ENCODE data around the gene PKDCC.

The PKDCC gene

DNA sequence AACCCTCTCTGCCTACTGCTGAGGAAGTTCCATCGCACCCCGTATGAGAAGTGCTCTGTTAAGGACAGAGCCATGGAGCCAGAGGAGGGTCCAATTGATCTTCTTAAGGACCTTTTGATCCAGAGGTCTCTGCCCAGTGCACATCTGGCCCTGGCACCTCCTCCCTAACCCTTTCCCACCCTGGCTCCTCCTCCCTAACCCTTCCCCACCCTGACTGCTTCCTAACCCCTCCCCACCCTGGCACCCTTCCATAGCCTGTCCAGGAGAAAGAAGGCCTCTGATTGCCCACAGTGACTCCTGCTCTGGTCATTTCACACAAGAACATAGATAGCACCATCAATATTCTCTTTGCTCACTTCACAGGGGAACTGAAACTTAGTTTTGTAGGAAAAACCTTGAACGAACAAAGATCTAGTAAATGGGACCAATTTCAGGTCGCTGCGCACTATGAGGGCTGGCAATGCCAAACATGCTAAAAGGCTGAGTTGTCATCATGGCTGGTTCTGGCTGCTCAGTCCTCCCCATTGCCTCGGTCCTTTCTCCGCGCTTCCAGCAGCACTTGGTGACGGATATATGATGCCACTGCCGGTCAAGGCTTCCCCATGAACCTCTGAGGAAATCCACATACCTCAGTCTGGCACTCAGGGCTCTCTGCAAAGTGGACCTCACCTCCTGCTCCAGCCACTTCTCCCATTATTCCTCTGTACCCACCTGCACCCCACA, 49.2 kb downstream of the PKDCC start:
- Histone ChIP-seq H3K27ac (ENCODE audit: low read length) (no peak overlapping the region), H3K27me3 (ENCODE audit: control insufficient read depth, insufficient read depth, low read length) (no peaks in the 10 kb centered on the region), H3K36me3 (ENCODE audit: control insufficient read depth, low read depth, low read length) (no peaks in the 10 kb centered on the region), H3K9me3 (ENCODE audit: control insufficient read depth, low read depth, low read length) (no peaks in the 10 kb centered on the region), H3K4me1 (ENCODE audit: control insufficient read depth, low read depth, low read length) (peaks cover 14% of the 10 kb centered on the region), H3K4me3 (ENCODE audit: low read length) (no peak overlapping the region), H3K9ac (ENCODE audit: low read length) (no peak overlapping the region)

DNA sequence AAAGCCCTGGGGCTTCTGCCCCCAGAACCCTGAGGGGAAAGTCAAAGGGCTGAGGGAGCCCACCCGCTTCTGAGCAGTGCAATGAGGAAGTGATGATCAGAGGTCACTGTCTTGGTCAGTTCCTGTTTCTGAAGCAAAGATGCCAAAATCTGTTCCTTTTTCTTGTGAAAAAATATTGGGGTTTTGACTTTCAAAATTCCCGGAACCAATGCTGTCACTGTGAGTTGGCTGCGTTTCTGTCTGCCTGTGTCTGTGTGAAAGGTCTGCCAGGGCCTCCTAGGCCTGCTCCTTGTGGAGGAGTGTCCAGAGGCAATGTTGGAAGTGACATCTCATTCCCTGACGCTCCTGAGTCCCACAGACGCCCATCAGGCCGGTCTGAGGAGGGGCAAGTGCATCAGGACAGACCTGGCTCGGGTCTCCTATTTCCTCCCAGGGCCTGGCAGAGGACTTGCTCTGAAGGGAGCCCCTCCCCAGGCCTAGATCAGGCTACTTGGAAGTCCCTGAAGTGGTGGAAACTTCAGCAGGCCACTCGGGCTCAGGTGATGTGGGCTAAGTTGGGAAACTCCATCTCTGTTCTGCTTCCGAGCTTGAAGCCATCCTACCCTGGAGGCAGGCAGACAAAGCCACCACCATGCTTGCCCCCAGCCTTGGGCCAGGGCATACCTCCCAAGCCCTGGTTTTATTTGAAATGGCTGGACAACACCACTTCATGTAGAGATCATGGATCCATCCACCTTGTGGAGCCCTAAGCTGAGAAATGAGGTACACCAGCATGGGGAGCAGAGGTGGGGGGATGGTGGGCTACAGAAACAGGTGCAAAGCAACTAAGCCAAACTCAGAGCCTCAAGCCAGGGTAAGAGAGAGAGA, 51.0 kb downstream of the PKDCC start:
- H3K4me3 ChIP-seq (ENCODE audit: low read length) = no peak overlapping the region
- no peaks in the 10 kb centered on the region for H3K27me3 ChIP-seq (ENCODE audit: control insufficient read depth, insufficient read depth, low read length)
- no peaks in the 10 kb centered on the region for H3K9me3 ChIP-seq (ENCODE audit: control insufficient read depth, low read depth, low read length)
- peaks cover 15% of the 10 kb centered on the region for H3K4me1 ChIP-seq (ENCODE audit: control insufficient read depth, low read depth, low read length)
- H3K9ac ChIP-seq (ENCODE audit: low read length) = no peak overlapping the region
- no peaks in the 10 kb centered on the region for H3K36me3 ChIP-seq (ENCODE audit: control insufficient read depth, low read depth, low read length)
- no peak overlapping the region for H3K27ac ChIP-seq (ENCODE audit: low read length)

DNA sequence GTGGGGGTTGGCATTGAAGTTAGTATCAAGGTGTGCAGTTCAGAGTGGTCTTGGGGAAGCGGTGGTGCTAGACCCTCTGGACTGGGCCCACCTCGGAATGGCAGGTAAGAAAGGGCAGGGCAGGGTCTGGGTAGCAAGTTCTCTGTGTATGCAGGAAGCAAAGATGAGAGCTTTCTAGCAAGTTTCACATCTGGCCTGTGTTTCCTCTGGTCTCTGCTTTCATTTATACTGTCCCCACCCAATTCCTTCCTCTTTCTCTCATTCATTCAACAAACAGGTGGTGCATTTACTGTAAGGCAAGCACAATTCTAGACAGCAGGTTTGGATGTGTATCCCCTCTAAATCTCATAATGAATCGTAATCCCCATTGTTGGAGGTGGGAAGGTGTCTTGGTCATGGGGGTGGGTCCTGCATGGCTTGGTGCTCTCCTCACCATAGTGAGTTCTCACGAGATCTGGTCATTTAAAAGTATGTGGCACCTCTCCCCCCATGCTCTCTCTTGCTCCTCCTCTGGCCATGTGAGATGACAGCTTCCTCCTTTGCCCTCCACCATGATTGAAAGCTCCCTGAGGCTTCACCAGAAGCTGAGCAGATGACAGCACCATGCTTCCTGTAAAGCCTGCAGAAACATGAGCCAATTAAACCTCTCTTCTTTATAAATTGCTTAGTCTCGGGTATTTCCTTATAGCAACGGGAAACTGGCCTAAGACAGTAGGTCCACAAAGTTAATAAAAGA, 51.8 kb downstream of the PKDCC start:
- Histone ChIP-seq H3K4me3 (ENCODE audit: low read length) (no peak overlapping the region), H3K27me3 (ENCODE audit: control insufficient read depth, insufficient read depth, low read length) (no peaks in the 10 kb centered on the region), H3K9ac (ENCODE audit: low read length) (no peak overlapping the region), H3K4me1 (ENCODE audit: control insufficient read depth, low read depth, low read length) (peaks cover 23% of the 10 kb centered on the region), H3K36me3 (ENCODE audit: control insufficient read depth, low read depth, low read length) (no peaks in the 10 kb centered on the region), H3K9me3 (ENCODE audit: control insufficient read depth, low read depth, low read length) (no peaks in the 10 kb centered on the region), H3K27ac (ENCODE audit: low read length) (no peak overlapping the region)

DNA sequence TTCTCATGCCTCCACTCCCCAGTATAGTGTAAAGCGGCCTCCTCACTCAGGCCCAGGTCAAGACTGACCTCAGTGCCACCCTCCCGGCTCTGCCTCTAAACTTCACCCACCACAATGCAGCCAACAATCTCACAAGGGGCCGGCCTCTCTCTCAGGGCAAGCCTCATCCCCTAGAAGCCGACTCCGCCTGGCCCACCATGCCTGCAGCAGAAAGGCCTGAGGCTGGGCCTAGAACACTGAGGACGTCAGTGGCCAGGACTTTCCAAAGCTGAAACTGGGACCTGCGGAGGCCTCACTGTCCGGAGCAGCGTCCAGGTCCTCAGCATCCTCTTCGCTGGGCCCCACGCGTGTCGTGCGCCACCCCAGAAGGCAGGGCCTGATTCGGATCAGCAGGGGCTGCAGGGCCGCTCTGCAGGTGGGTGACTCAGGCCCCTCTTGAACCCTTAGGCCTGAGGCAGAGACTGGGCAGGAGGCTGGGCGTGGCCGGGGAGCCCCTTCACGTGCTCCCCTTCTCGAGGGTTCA, 52.9 kb downstream of the PKDCC start:
- no peak overlapping the region for H3K4me3 ChIP-seq (ENCODE audit: low read length)
- no peak overlapping the region for H3K9ac ChIP-seq (ENCODE audit: low read length)
- no peaks in the 10 kb centered on the region for H3K36me3 ChIP-seq (ENCODE audit: control insufficient read depth, low read depth, low read length)
- no peaks in the 10 kb centered on the region for H3K9me3 ChIP-seq (ENCODE audit: control insufficient read depth, low read depth, low read length)
- H3K27ac ChIP-seq (ENCODE audit: low read length) = no peak overlapping the region
- peaks cover 31% of the 10 kb centered on the region for H3K4me1 ChIP-seq (ENCODE audit: control insufficient read depth, low read depth, low read length)
- no peaks in the 10 kb centered on the region for H3K27me3 ChIP-seq (ENCODE audit: control insufficient read depth, insufficient read depth, low read length)

DNA sequence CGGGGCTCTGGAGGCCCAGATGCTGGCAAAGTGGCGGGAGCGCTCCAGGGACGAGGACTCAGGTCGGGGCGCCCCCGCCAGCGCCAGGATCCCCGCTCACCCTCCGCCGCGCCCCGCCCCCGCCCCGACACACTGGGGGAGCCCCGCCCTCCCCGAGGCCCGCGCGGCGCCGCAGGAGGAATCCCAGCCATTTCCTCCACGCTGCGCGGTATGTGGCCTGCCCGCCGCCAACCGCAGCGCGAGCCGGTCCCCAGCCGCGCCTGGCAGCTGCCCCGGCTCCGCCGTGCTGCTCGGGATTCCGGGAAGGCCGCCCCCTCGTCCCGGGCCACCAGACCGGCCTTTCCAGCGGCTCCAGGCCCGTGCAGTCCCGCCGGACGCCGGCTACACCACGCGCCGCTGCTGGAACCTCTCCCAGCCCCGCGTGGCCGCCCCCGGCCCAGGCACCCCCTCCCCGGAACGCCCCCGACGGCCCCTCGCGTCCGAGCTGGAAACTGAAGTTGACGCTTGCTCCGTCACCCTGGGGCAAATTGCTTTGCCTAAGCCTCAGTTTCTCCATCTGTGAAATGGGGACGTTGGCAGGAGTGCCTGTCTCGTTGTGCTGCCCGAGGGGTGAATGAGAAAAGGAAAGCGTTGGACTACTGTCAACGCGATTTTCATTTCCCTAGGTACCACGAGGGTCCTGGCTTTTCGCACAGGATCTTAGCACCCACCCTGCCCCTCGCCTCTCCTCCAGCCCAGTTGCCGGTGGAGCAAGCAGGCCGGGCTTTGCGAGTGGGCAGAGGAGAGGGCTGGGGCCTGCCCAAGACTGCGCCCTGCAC, 53.6 kb downstream of the PKDCC start:
- Histone ChIP-seq H3K27ac (ENCODE audit: low read length) (no peak overlapping the region), H3K4me1 (ENCODE audit: control insufficient read depth, low read depth, low read length) (peaks cover 36% of the 10 kb centered on the region), H3K9ac (ENCODE audit: low read length) (peak overlapping the region; percentile 72), H3K9me3 (ENCODE audit: control insufficient read depth, low read depth, low read length) (no peaks in the 10 kb centered on the region), H3K27me3 (ENCODE audit: control insufficient read depth, insufficient read depth, low read length) (no peaks in the 10 kb centered on the region), H3K4me3 (ENCODE audit: low read length) (peak overlapping the region; percentile 51), H3K36me3 (ENCODE audit: control insufficient read depth, low read depth, low read length) (no peaks in the 10 kb centered on the region)

DNA sequence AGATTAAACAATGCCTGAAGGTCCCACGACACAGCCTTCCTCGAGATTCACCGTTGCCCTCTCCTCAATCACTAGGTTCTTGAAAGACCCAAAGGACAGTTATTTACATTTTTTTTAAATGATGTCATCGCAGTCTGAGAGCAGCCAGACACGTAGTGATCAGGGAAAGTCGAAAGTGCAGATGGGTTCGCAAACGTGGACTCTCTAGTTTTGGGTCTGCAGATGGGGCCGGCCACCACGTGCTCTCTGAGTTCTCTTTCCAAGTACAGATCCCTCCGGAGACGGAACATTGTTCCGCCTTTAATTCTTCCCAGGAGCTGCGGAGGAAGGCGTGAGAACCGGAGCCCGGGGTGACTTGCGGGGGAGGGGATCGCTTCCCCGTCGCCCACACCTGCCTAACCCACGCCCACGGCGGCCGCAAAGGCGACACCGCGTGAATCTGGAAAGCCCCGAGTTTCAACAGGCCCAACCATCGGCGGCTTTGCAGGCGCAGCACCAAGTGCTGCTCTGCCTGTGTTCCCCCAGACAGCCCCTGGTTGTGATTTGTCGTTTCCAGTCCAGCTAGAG, 54.3 kb downstream of the PKDCC start:
- H3K27ac ChIP-seq (ENCODE audit: low read length) = peak overlapping the region; percentile 58
- H3K36me3 ChIP-seq (ENCODE audit: control insufficient read depth, low read depth, low read length) = no peaks in the 10 kb centered on the region
- H3K4me3 ChIP-seq (ENCODE audit: low read length) = peak overlapping the region; percentile 51
- H3K9ac ChIP-seq (ENCODE audit: low read length) = peak overlapping the region; percentile 72
- no peaks in the 10 kb centered on the region for H3K9me3 ChIP-seq (ENCODE audit: control insufficient read depth, low read depth, low read length)
- H3K4me1 ChIP-seq (ENCODE audit: control insufficient read depth, low read depth, low read length) = peaks cover 36% of the 10 kb centered on the region
- H3K27me3 ChIP-seq (ENCODE audit: control insufficient read depth, insufficient read depth, low read length) = no peaks in the 10 kb centered on the region

DNA sequence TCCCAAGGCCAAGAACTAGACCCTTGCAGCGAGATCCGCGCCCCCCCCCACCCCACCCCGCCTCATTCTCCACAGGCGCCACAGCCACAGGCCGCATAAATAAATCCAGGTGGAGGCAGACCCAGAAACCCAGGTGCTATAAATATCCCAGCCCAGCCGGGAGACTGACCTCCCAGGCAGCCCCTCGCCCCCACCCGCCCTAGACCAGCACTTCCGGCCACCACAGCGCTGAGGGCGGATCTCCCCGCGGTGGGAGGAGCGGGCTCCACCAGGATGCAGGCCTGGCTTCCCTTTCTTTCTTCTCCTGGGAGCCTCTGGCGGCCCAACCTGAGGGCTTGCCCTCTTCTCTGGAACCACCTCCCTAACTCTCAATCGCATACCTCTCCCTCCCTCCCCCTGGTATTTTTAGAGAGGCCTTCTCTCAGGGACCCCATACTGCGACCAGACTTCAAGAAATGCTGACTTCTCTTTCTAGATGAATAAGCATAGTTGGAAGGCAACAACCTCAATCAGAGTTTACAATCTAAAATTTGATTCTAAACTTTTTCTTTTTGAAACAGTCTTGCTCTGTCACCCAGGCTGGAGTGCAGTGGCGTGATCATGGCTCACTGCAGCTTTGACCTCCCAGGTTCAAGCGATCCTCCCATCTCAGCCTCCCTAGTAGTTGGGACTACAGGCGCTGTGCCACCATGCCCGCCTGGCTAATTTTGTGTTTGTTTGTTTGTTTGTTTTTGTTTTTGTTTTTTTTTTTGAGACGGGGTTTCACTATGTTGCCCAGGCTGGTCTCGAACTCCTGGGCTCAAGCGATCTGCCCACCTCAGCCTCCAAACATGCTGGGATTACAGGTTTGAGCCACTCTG, 55.0 kb downstream of the PKDCC start:
- Histone ChIP-seq H3K4me3 (ENCODE audit: low read length) (peak overlapping the region; percentile 51), H3K9me3 (ENCODE audit: control insufficient read depth, low read depth, low read length) (no peaks in the 10 kb centered on the region), H3K36me3 (ENCODE audit: control insufficient read depth, low read depth, low read length) (no peaks in the 10 kb centered on the region), H3K27ac (ENCODE audit: low read length) (no peak overlapping the region), H3K9ac (ENCODE audit: low read length) (peak overlapping the region; percentile 72), H3K27me3 (ENCODE audit: control insufficient read depth, insufficient read depth, low read length) (no peaks in the 10 kb centered on the region), H3K4me1 (ENCODE audit: control insufficient read depth, low read depth, low read length) (peaks cover 36% of the 10 kb centered on the region)

DNA sequence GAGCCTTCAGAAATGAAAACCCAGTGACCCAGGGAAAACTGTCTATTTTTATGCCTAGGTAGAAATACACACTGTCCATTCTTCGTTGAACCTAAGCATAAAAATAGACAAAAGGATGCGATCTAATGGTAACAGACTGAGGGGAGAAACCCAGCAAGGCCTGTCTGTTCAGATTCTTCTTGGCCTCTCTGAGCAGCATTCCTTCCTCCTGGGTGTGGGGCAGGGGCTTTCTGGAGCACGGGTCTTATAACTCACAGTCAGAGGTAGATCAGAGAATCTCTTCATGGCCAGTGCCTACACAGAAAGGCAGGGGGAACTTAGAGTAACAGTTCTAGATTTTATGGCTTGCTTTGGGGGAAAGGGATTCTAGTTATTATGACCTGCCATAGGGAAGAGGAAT, 56.0 kb downstream of the PKDCC start:
- no peak overlapping the region for H3K27ac ChIP-seq (ENCODE audit: low read length)

DNA sequence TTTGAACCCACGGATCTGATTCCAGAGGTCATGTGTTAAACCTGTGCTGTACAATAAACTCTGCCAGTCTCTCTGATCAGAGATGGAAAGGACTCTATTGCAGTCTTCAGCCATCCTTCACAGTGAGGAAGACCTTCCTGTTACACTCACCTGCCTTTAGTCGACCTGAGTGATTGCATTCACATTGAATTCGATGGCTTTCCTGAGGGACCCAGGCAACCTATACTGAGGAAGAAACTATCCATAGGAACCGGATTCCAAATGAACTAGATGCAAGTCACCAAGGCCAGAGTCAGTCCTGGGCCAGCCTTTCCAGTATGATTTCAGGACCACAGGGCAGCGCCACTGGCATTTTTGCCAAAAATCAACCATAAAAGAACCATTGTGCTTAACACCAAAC, 56.8 kb downstream of the PKDCC start:
- H3K27ac ChIP-seq (ENCODE audit: low read length) = no peak overlapping the region
- H3K36me3 ChIP-seq (ENCODE audit: control insufficient read depth, low read depth, low read length) = no peaks in the 10 kb centered on the region
- H3K4me3 ChIP-seq (ENCODE audit: low read length) = no peak overlapping the region
- H3K9me3 ChIP-seq (ENCODE audit: control insufficient read depth, low read depth, low read length) = no peaks in the 10 kb centered on the region
- H3K27me3 ChIP-seq (ENCODE audit: control insufficient read depth, insufficient read depth, low read length) = no peaks in the 10 kb centered on the region
- no peak overlapping the region for H3K9ac ChIP-seq (ENCODE audit: low read length)
- H3K4me1 ChIP-seq (ENCODE audit: control insufficient read depth, low read depth, low read length) = peaks cover 36% of the 10 kb centered on the region

More for the DNA sequence above, 56.0 kb downstream of the PKDCC start:
- no peak overlapping the region for H3K4me3 ChIP-seq (ENCODE audit: low read length)
- H3K9ac ChIP-seq (ENCODE audit: low read length) = no peak overlapping the region
- peaks cover 36% of the 10 kb centered on the region for H3K4me1 ChIP-seq (ENCODE audit: control insufficient read depth, low read depth, low read length)
- H3K9me3 ChIP-seq (ENCODE audit: control insufficient read depth, low read depth, low read length) = no peaks in the 10 kb centered on the region
- H3K36me3 ChIP-seq (ENCODE audit: control insufficient read depth, low read depth, low read length) = no peaks in the 10 kb centered on the region
- H3K27me3 ChIP-seq (ENCODE audit: control insufficient read depth, insufficient read depth, low read length) = no peaks in the 10 kb centered on the region
